IgD-negative memory B cell (primary cell): Measurements from ENCODE around the gene SYCP2. TPM values are rescaled to one million over a fixed set of nuclear protein-coding genes. Genes with fewer than 3 reads are reported as not detected.
"Not testable (repeated sequence)": the region's sequence is repeated elsewhere in the genome, so short reads cannot be mapped to it uniquely, and the experiment has no call there.

ENCODE experiments used
- H3K27ac Mint-ChIP-seq, 3 donors: one replicate each; pipeline ENCODE4 v1.8.0; 2020 to 2022; ENCODE audit warnings: mild to moderate bottlenecking in 3 of 3, mixed read lengths in 3 of 3, moderate library complexity in 1 of 3
- H3K27me3 Mint-ChIP-seq: one replicate; pipeline ENCODE4 v1.8.0; 2021; ENCODE audit warnings: mixed read lengths
- H3K36me3 Mint-ChIP-seq: one replicate; pipeline ENCODE4 v1.8.0; 2020; ENCODE audit warnings: mild to moderate bottlenecking, mixed read lengths
- H3K4me1 Mint-ChIP-seq, 3 donors: one replicate each; pipeline ENCODE4 v1.8.0; 2020 to 2022; ENCODE audit warnings: mixed read lengths in 3 of 3, mild to moderate bottlenecking in 1 of 3
- H3K4me3 Mint-ChIP-seq, 4 donors: one replicate each; pipeline ENCODE4 v1.8.0; 2020 to 2022; ENCODE audit warnings: mild to moderate bottlenecking in 4 of 4, mixed read lengths in 4 of 4, moderate library complexity in 3 of 4
- H3K9me3 Mint-ChIP-seq, 3 donors: one replicate each; pipeline ENCODE4 v1.8.0; 2020 to 2021; ENCODE audit warnings: mixed read lengths in 3 of 3, mild to moderate bottlenecking in 1 of 3
- polyA plus RNA-seq: library from polyadenylated mRNA; unstranded; fragments of 300-500 nt; fragmentation: Illumina TruSeq; gene quantifications from one replicate; pipeline ENCODE4 v1.2.3, GENCODE V29; 2021

Gene SYCP2
- polyA plus RNA-seq, 1 donor from 2014 or later: 0.56 TPM

DNA sequence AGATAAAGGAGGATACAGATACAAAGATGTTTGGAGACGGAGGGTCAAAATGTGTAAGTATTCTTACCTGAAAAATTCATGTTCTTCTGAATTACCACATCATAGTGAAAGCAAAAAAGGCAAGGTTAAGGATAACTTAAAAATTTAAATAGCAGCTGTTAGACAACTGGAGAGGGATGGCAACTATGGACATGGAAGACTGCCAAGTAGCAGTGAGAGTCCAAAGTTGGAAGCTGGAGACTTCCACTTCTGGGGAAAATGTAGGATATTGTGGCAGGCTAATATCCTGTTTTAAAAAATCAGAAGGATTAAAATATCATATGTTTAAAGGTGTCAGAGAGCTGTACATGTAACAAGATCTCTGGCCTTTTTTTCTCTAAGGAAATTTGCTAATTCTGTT, 29.8 kb downstream of the SYCP2 start:
- no peak overlapping the region for H3K27ac Mint-ChIP-seq
- no peaks in the 10 kb centered on the region for H3K4me1 Mint-ChIP-seq
- no peaks in the 10 kb centered on the region for H3K9me3 Mint-ChIP-seq
- no peak overlapping the region for H3K4me3 Mint-ChIP-seq
- H3K27me3 Mint-ChIP-seq: no peaks in the 10 kb centered on the region
- H3K36me3 Mint-ChIP-seq: peaks cover 5% of the 10 kb centered on the region

DNA sequence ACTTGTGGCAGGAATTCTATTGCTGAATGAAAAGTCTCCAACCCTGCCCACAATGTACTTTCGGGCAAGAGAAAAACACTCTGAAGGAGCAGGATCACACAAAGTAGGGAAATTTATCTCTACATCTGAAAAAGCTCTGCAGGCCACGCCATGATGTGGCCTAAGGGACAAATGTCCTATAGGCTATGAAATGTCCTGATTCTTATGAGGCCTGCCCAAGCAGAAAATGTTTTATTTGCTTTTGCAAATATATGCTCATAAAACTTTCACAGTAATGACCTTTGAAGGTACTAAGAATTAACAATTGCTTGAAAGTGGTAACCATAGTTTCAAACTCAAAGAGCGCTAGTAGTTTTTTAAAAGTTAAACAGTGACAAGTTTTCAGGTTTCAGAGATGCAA, 31.0 kb downstream of the SYCP2 start:
- Mint-ChIP-seq H3K27me3 (no peaks in the 10 kb centered on the region), H3K27ac (no peak overlapping the region), H3K4me1 (no peaks in the 10 kb centered on the region), H3K9me3 (no peaks in the 10 kb centered on the region), H3K36me3 (peaks cover 5% of the 10 kb centered on the region), H3K4me3 (no peak overlapping the region)

DNA sequence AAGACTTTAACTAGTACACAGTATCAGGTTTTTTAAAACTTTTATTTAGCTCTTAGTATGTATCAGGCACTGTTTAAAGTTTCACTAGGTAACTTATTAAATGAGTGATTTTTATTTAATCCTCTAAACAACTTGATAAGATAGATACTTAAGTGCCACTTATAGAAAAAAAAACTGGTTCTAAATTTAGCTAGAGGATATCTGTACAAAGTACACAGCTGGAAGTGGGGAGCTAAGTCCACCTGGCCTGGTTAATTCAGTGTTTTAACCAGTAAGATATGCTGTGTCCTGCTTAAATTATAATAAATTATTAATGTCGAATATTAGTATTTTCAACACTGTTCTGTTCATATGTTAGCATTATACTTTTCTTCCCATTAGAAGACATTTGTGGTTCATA, 37.5 kb downstream of the SYCP2 start:
- H3K36me3 Mint-ChIP-seq: peaks cover 5% of the 10 kb centered on the region
- H3K9me3 Mint-ChIP-seq: no peaks in the 10 kb centered on the region
- no peaks in the 10 kb centered on the region for H3K27me3 Mint-ChIP-seq
- no peak overlapping the region for H3K4me3 Mint-ChIP-seq
- peaks cover 8 to 11% (median 10%) of the 10 kb centered on the region in 3 donors for H3K4me1 Mint-ChIP-seq
- H3K27ac Mint-ChIP-seq: no peak overlapping the region

DNA sequence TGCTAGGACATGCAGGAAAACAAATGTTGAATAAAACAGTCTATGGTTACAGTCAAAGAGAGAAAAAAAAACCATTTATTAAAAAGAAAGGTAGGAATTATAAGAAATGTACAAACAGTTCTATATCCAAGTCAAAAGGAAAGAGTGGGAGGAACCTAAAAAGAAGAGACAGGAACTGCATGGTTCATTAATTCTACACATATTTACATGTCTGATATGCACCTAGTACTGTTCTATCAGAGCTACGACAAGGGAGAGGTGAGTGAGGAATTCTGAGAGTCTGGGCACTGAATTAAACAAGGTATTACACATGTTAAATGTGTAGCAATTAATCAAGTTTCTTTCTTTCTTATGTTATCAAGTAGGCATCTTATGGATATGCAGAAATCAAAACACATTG, 41.9 kb downstream of the SYCP2 start:
- Mint-ChIP-seq H3K27ac (peak overlapping the region in 1 of 3 donors; percentile 22), H3K27me3 (peaks cover 6% of the 10 kb centered on the region), H3K36me3 (peaks cover 2% of the 10 kb centered on the region), H3K4me1 (peaks cover 11 to 15% (median 15%) of the 10 kb centered on the region in 3 donors), H3K9me3 (peaks cover 0 to 2% (median 0%) of the 10 kb centered on the region in 3 donors), H3K4me3 (peak overlapping the region in 2 of 4 donors; percentile 73 to 74)

DNA sequence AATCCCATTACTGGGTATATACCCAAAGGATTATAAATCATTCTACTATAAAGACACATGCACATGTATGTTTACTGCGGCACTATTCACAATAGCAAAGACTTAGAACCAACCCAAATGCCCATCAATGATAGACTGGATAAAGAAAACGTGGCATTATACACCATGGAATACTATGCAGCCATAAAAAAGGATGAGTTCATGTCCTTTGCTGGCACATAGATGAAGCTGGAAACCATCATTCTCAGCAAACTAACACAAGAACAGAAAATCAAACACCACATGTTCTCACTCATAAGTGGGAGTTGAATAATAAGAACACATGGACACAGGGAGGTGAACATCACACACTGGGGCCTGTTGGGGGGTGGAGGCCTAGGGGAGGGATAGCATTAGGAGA, 43.4 kb downstream of the SYCP2 start:
- H3K4me3 Mint-ChIP-seq: peak overlapping the region in 2 of 4 donors; percentile 29 to 48
- not testable (repeated sequence) for H3K36me3 Mint-ChIP-seq, H3K27me3 Mint-ChIP-seq, H3K9me3 Mint-ChIP-seq
- H3K27ac Mint-ChIP-seq: peak overlapping the region in 1 of 3 donors; percentile 53
- peaks cover 11 to 15% (median 15%) of the 10 kb centered on the region in 3 donors for H3K4me1 Mint-ChIP-seq

DNA sequence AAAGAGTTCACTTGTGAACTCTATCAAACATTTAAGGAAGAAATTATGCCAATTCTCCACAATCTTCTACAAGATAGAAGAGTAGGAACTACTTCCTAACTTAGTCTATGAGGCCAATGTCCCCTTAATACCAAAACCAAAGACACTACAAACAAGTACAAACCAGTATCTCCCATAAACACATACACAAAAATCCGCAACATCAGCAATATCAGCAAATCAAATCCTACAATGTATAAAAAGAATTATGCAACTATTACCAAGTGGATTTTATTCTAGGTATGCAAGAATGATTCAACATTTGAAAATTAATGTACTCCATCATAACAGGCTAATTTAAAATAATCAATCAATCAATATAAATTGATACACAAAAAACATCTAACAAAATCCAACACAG, 45.4 kb downstream of the SYCP2 start:
- peaks cover 11 to 15% (median 15%) of the 10 kb centered on the region in 3 donors for H3K4me1 Mint-ChIP-seq
- H3K27me3 Mint-ChIP-seq: peaks cover 6% of the 10 kb centered on the region

DNA sequence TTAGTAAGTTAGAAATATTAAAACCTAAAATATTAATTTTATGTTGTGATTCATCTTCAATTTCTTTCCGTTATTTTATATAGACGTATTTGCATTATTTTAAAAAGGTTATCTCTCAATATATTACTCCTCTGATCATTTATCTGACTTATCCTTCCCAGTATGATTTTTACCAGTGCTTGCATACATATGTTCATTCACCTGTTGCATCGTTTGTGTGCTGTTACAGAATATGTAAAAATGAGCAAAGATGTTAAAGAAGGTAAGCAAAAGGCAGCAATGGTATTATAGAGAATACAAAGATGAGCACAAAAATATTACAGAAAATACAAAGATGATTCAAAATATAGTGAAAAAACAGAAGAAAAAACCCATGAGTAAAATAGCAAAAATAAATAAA, 48.9 kb downstream of the SYCP2 start:
- peaks cover 2% of the 10 kb centered on the region for H3K27me3 Mint-ChIP-seq
- H3K4me3 Mint-ChIP-seq: no peak overlapping the region
- peaks cover 0 to under 1% (median 0%) of the 10 kb centered on the region in 3 donors for H3K9me3 Mint-ChIP-seq
- H3K27ac Mint-ChIP-seq: no peak overlapping the region
- H3K36me3 Mint-ChIP-seq: peaks cover 3% of the 10 kb centered on the region
- H3K4me1 Mint-ChIP-seq: no peaks in the 10 kb centered on the region

More for the DNA sequence above, 45.4 kb downstream of the SYCP2 start:
- Mint-ChIP-seq H3K9me3 (peaks cover 0 to 2% (median 0%) of the 10 kb centered on the region in 3 donors), H3K4me3 (no peak overlapping the region), H3K27ac (no peak overlapping the region), H3K36me3 (peaks cover 3% of the 10 kb centered on the region)

DNA sequence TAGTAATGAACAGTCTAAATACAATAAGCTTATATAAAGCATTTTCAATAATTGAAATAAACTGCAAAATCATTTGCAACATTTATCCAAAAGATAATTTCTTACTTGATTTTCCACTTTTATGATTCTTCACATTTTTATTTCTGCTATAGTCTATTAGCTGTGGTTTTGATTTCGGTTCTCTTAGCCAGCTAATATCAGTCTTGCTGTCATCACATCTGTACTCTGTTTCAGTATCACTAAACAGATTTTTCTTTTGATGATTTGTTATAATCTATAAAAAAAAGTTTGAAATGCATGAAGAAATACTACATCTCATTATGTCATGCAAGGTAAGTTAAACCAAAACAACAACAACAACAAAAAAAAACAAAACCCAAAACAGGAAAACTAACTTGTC, 53.2 kb downstream of the SYCP2 start:
- Mint-ChIP-seq H3K4me1 (no peaks in the 10 kb centered on the region), H3K36me3 (no peaks in the 10 kb centered on the region), H3K4me3 (no peak overlapping the region), H3K27me3 (no peaks in the 10 kb centered on the region), H3K27ac (no peak overlapping the region), H3K9me3 (no peaks in the 10 kb centered on the region)

DNA sequence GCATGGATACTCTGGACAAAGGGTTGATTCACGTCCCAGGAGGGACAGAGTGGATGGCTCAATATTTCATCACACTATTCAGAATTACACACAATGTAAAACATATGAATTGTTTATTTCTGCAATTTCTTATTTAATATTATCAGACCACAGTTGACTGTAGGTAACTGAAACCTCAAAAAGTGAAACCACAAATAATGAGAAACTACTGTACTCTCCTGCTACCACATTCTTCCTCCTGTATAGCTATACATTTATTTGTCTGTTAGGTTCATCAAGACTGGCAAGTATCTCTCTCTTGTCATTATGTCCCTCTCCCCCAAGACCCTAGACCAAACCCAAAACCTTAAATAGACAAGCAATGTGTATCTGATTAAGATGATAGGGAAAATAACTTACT, 60.0 kb downstream of the SYCP2 start:
- Mint-ChIP-seq H3K27ac (no peak overlapping the region), H3K4me3 (no peak overlapping the region), H3K27me3 (no peaks in the 10 kb centered on the region), H3K4me1 (no peaks in the 10 kb centered on the region), H3K36me3 (no peaks in the 10 kb centered on the region), H3K9me3 (no peaks in the 10 kb centered on the region)

DNA sequence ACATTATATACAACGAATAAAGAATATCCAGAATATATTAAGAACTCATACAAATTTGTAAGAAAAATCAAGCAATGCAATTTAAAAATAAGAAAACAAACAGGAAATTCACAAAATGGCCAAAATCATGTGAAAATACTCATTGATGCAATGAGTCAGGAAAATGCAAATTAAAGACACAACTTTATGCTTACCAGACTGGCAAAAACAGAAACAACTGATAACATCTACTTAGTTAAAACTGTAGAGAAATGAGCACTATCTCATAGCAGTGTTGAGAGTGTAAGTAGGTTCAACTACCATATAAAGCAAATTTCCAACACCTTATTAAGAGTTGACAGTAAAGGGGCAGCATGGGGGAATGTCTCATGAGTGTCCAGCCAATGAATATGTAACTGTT, 62.3 kb downstream of the SYCP2 start:
- H3K9me3 Mint-ChIP-seq: no peaks in the 10 kb centered on the region
- H3K36me3 Mint-ChIP-seq: no peaks in the 10 kb centered on the region
- no peak overlapping the region for H3K27ac Mint-ChIP-seq
- no peaks in the 10 kb centered on the region for H3K27me3 Mint-ChIP-seq
- H3K4me1 Mint-ChIP-seq: no peaks in the 10 kb centered on the region
- H3K4me3 Mint-ChIP-seq: no peak overlapping the region

DNA sequence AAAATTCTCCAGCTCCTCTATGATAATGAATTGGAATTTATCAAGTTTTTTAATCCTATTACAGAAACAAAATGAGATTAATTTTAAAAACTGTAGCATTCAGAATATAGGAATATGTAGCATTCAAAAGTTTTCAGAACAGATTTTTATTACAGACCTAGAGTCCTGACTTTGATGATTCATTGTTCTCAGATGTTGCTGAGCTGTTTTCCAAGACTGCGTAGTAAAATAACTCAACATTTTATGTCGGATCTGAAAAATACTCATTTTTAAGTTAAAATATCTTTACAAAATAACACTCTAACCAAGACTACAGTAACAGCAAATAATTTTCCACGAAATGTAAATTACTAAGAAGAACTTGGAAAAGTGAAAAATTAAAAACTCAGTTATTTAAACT, 67.1 kb downstream of the SYCP2 start:
- no peaks in the 10 kb centered on the region for H3K9me3 Mint-ChIP-seq
- H3K4me1 Mint-ChIP-seq: no peaks in the 10 kb centered on the region
- no peak overlapping the region for H3K4me3 Mint-ChIP-seq
- no peak overlapping the region for H3K27ac Mint-ChIP-seq
- no peaks in the 10 kb centered on the region for H3K36me3 Mint-ChIP-seq
- no peaks in the 10 kb centered on the region for H3K27me3 Mint-ChIP-seq

DNA sequence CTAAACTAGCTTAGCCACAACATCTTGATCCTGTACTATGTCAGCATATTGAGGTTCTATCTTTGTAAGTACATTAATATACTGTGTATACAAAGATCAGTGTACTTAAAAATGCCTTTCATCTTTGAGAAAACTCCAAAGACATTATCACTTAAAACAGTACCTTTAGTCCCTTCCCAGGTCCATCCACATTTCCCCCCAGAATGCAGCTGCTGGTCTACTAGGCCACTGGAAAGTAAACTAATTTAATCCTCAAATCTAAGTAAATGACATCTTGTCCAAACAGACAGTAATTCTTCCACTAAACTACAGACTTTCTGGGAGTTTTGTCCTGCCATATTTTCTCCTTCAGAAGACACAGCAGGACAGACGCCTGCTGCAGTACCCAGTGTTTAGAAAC, 68.7 kb downstream of the SYCP2 start:
- Mint-ChIP-seq H3K4me3 (no peak overlapping the region), H3K27ac (no peak overlapping the region), H3K9me3 (no peaks in the 10 kb centered on the region), H3K4me1 (no peaks in the 10 kb centered on the region), H3K36me3 (peaks cover 2% of the 10 kb centered on the region), H3K27me3 (no peaks in the 10 kb centered on the region)

DNA sequence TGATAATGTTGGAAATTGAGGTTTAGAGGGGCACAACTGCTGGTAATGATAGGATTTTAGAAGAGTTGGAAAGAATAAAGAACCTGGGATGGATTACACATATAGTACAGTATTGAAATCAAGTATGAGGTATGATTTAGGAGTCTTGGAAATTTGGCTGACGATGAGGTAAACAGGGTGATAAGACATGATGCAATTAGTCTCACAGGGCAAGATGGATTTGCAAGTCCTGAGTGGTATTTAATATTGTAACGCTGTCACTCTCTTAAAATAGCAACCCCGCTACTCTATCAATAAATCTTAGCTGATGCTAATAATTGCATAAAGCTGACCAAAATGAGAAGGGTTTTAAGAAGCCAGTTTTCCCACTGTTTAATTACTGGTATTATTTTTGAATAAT, 70.4 kb downstream of the SYCP2 start:
- no peak overlapping the region for H3K27ac Mint-ChIP-seq
- no peaks in the 10 kb centered on the region for H3K27me3 Mint-ChIP-seq
- H3K36me3 Mint-ChIP-seq: peaks cover 2% of the 10 kb centered on the region
- no peak overlapping the region for H3K4me3 Mint-ChIP-seq
- no peaks in the 10 kb centered on the region for H3K4me1 Mint-ChIP-seq
- H3K9me3 Mint-ChIP-seq: no peaks in the 10 kb centered on the region

DNA sequence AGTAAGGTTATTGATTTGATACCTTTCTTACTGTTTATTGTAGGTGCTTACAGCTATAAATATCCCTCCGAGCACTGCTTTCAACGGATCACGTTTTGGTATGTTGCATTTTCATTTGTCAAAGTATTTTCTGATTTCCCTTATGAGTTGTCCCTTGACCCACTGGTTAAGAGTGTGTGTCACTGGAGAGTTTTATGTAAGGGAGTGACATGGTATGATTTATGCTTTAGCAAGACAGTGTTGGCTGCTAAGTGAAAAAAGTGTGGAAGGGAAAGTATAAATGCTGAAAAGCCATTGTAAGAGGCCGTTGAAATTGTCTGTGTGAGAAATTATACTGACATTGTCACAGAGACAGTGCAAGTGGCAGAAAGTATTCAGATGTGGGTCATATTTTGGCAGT, 72.0 kb downstream of the SYCP2 start:
- Mint-ChIP-seq H3K4me1 (no peaks in the 10 kb centered on the region), H3K27ac (no peak overlapping the region), H3K9me3 (no peaks in the 10 kb centered on the region), H3K27me3 (no peaks in the 10 kb centered on the region), H3K36me3 (peaks cover 2% of the 10 kb centered on the region), H3K4me3 (no peak overlapping the region)

DNA sequence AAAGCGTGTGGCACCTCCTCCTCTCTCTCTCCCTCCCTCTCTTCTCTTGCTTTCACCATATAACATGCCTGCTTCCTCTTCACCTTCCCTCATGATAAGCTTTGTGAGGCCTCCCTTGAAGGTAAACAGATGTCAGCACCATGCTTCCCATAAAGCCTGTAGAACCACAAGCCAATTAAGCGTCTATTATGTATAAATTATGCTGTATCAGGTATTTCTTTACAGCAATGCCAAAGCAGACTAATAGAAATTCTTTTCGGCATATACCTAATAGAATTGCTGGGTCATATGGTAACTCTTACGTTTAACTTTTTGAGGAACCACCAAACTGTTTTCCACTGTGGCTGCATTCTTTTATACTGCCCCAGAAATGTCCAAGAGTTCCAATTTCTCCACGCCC, 75.0 kb downstream of the SYCP2 start:
- no peaks in the 10 kb centered on the region for H3K4me1 Mint-ChIP-seq
- H3K36me3 Mint-ChIP-seq: peaks cover 2% of the 10 kb centered on the region
- no peaks in the 10 kb centered on the region for H3K27me3 Mint-ChIP-seq
- no peak overlapping the region for H3K4me3 Mint-ChIP-seq
- no peak overlapping the region for H3K27ac Mint-ChIP-seq
- no peaks in the 10 kb centered on the region for H3K9me3 Mint-ChIP-seq

DNA sequence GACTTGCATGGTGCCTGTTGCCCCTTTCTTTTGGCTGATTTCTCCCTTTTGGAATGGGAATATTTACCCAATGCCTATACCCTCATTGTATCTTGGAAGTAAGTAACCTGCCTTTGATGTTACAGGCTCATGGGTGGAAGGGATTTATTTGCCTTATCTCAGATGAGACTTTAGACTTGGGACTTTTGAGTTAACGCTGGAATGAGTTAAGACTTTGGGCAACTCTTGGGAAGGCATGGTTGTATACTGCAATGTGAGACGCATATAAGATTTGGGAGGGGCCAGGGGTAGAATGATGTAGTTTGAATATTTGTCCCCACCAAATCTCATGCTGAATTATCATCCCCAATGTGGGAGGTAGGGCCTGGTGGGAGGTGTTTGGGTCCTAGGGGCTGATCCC, 75.5 kb downstream of the SYCP2 start:
- no peaks in the 10 kb centered on the region for H3K27me3 Mint-ChIP-seq
- H3K36me3 Mint-ChIP-seq: peaks cover 2% of the 10 kb centered on the region
- no peaks in the 10 kb centered on the region for H3K4me1 Mint-ChIP-seq

DNA sequence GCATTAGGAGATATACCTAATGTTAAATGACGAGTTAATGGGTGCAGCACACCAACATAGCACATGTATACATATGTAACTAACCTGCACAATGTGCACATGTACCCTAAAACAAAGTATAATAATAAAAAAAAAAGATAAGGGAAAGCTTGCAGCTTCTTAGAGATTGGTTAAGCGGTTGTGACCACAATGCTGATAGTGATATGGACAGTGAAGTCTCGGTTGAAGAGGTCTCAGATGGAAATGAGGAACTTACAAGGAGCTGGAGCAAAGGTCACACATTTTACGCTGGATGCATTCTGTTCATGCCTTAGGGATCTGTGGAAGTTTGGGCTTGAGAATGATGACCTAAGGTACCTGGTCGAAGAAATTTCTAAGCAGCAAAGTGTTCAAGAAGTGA, 76.5 kb downstream of the SYCP2 start:
- not testable (repeated sequence) for H3K36me3 Mint-ChIP-seq, H3K27me3 Mint-ChIP-seq, H3K4me1 Mint-ChIP-seq, H3K4me3 Mint-ChIP-seq, H3K9me3 Mint-ChIP-seq, H3K27ac Mint-ChIP-seq

More for the DNA sequence above, 75.5 kb downstream of the SYCP2 start:
- H3K27ac Mint-ChIP-seq: peak overlapping the region in 1 of 3 donors; percentile 7
- no peak overlapping the region for H3K4me3 Mint-ChIP-seq
- H3K9me3 Mint-ChIP-seq: no peaks in the 10 kb centered on the region
